Sigmoid colon (tissue), 3 donors: ENCODE measurements around the gene USP40.

Experiments
- POLR2A ChIP-seq, 2 donors: fragments of 450-650 bp; IDR thresholded peaks; one replicate each; pipeline ENCODE4 v1.6.1; 2016; ENCODE audit warnings: antibody characterized with exemption in 2 of 2, mild to moderate bottlenecking in 2 of 2, moderate library complexity in 2 of 2
- TF ChIP-seq, protein P1 (sequence below), 4 experiments: fragments of 450-650 bp in 3 of 4; fragments of 200-600 bp in 1 of 4; IDR thresholded peaks; one replicate each; pipeline ENCODE4 v1.5.1; 2016 to 2019; ENCODE audit warnings: antibody characterized with exemption in 4 of 4, mild to moderate bottlenecking in 3 of 4, moderate library complexity in 2 of 4

DNA sequence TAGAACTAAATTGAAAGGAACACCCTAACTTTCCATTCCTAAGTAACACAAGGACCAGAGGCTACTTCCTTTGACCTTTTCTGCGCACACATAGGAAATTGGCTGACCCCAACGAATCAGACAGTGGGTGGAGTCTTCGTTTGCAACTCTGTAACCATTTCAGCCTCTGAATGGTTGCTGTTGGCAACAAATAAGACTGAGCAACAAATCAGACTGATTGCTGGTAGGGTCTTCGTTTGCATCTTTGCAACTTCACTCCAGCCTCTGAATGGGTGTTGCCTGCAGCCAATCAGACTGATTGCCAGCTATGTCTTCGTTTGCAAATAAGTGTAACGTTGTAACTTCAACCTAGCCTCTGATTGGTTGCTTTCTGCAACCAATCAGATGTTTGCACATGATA is 34.6 kb downstream of the USP40 start:
- TF ChIP-seq, protein P1, sequence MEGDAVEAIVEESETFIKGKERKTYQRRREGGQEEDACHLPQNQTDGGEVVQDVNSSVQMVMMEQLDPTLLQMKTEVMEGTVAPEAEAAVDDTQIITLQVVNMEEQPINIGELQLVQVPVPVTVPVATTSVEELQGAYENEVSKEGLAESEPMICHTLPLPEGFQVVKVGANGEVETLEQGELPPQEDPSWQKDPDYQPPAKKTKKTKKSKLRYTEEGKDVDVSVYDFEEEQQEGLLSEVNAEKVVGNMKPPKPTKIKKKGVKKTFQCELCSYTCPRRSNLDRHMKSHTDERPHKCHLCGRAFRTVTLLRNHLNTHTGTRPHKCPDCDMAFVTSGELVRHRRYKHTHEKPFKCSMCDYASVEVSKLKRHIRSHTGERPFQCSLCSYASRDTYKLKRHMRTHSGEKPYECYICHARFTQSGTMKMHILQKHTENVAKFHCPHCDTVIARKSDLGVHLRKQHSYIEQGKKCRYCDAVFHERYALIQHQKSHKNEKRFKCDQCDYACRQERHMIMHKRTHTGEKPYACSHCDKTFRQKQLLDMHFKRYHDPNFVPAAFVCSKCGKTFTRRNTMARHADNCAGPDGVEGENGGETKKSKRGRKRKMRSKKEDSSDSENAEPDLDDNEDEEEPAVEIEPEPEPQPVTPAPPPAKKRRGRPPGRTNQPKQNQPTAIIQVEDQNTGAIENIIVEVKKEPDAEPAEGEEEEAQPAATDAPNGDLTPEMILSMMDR (IDR thresholded peaks at IDR 0.05): no peak
- no peak for TF ChIP-seq POLR2A (IDR thresholded peaks at IDR 0.05)
